Gastrocnemius medialis (tissue), 4 donors: ENCODE measurements around the gene LURAP1L.

Experiments
- CTCF ChIP-seq, 5 experiments: fragments of 450-650 bp in 3 of 5; fragments of 200-600 bp in 2 of 5; sonication (generic) in 2 of 5; IDR thresholded peaks in 4 of 5; conservative IDR thresholded peaks in 1 of 5; 1 replicate in 4 of 5; 2 replicates in 1 of 5; pipeline ENCODE4 v1.5.1; 2016 to 2019; ENCODE audit warnings: antibody characterized with exemption in 5 of 5, mild to moderate bottlenecking in 3 of 5, moderate library complexity in 3 of 5
- POLR2A ChIP-seq, 2 donors: fragments of 450-650 bp; IDR thresholded peaks; one replicate each; pipeline ENCODE4 v1.6.1; 2017; ENCODE audit warnings: antibody characterized with exemption in 2 of 2, mild to moderate bottlenecking in 2 of 2, moderate library complexity in 2 of 2

- no peak for TF ChIP-seq CTCF (IDR thresholded peaks at IDR 0.05 in 4 of 5, conservative IDR thresholded peaks at IDR 0.05 in 1 of 5)
- no peak for TF ChIP-seq POLR2A (IDR thresholded peaks at IDR 0.05)
Observed at GRCh38 chr9:12784461-12785259, 9.8 kb downstream of the LURAP1L start.
